Measurements from ENCODE around the gene SEPHS1. TPM values are rescaled to one million over a fixed set of nuclear protein-coding genes. Genes with fewer than 3 reads are reported as not detected.
A peak's percentile ranks its signal among the peaks of the same experiment; 100 is the strongest.
"Not testable (repeated sequence)": the region's sequence is repeated elsewhere in the genome, so short reads cannot be mapped to it uniquely, and the experiment has no call there.

SEPHS1 gene
- total RNA-seq, 1 donor from 2014 or later: 57.0 TPM

DNA sequence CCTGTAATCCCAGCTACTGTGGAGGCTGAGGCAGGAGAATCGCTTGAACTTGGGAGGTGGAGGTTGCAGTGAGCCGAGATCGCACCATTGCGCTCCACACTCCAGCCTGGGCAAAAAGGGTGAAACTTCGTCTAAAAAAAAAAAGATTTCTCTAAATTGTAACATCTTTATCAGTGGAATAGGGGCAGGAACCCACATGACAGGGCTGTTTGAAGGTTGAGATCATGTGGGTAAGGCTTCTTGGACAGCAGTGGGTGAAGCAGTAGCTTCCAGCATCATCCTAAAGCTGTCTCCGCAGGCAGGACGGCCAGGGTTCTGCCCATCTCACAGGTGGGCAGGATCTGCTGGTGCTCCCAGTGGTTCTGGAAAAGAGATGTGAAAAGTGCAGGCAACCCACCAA lies 37.9 kb upstream of the SEPHS1 start:
- Mint-ChIP-seq H3K36me3 (ENCODE audit: low read depth, unreplicated experiment) (no peaks in the 10 kb centered on the region), H3K4me3 (ENCODE audit: unreplicated experiment) (no peak overlapping the region)
- no peak overlapping the region for H3K27ac ChIP-seq (ENCODE audit: low read depth, low read length)

DNA sequence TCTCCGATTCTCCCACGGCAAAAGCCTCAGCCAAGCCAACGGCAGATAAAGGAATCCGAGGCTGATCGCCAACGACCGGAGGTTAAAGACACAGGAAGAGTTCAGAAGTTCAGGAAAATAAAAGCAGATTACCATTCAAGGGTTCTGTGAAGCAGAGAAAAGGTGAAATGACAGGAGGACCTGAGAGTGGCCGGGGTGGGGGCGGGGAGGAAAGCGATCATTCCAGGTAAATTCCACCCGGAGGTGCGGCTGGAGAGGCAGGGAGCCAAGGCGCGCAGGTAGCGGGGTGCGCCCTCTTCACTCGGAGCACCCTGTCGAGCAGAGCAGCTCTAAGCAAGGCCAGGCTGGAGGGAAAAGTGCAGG lies 35.3 kb upstream of the SEPHS1 start:
- no peak overlapping the region for H3K27ac Mint-ChIP-seq (ENCODE audit: unreplicated experiment)
- Histone ChIP-seq H4K20me1 (ENCODE audit: insufficient read depth, low read length) (no peaks in the 10 kb centered on the region), H3K36me3 (ENCODE audit: insufficient read depth, low read length) (no peaks in the 10 kb centered on the region), H3K4me2 (ENCODE audit: low read length) (peak overlapping the region; percentile 74), H3K4me3 (ENCODE audit: insufficient read depth, low read depth, low read length) (no peak overlapping the region), H3K79me2 (ENCODE audit: insufficient read depth, low read length) (no peaks in the 10 kb centered on the region), H2AFZ (ENCODE audit: low read depth, low read length) (peak overlapping the region; percentile 16), H3K27ac (ENCODE audit: low read depth, low read length) (no peak overlapping the region), H3K9me3 (ENCODE audit: insufficient read depth, low read depth, low read length) (no peaks in the 10 kb centered on the region), H3K27me3 (ENCODE audit: insufficient read depth, low read length) (peaks cover 23% of the 10 kb centered on the region), H3K4me1 (ENCODE audit: insufficient read depth, low read length) (peaks cover 5% of the 10 kb centered on the region), H3K9ac (ENCODE audit: low read length) (no peak overlapping the region)
- peaks cover 18% of the 10 kb centered on the region for H3K27me3 Mint-ChIP-seq (ENCODE audit: low read depth, unreplicated experiment)
- H3K4me3 Mint-ChIP-seq (ENCODE audit: unreplicated experiment): no peak overlapping the region
- DNase-seq (ENCODE audit: low read depth) (no peak), FAIRE-seq (no peak)
- H3K36me3 Mint-ChIP-seq (ENCODE audit: low read depth, unreplicated experiment): no peaks in the 10 kb centered on the region
- peaks cover 5% of the 10 kb centered on the region for H3K4me1 Mint-ChIP-seq (ENCODE audit: low read depth, unreplicated experiment)
- H3K9me3 Mint-ChIP-seq (ENCODE audit: unreplicated experiment): peaks cover 2% of the 10 kb centered on the region
- TF ChIP-seq, protein P1, sequence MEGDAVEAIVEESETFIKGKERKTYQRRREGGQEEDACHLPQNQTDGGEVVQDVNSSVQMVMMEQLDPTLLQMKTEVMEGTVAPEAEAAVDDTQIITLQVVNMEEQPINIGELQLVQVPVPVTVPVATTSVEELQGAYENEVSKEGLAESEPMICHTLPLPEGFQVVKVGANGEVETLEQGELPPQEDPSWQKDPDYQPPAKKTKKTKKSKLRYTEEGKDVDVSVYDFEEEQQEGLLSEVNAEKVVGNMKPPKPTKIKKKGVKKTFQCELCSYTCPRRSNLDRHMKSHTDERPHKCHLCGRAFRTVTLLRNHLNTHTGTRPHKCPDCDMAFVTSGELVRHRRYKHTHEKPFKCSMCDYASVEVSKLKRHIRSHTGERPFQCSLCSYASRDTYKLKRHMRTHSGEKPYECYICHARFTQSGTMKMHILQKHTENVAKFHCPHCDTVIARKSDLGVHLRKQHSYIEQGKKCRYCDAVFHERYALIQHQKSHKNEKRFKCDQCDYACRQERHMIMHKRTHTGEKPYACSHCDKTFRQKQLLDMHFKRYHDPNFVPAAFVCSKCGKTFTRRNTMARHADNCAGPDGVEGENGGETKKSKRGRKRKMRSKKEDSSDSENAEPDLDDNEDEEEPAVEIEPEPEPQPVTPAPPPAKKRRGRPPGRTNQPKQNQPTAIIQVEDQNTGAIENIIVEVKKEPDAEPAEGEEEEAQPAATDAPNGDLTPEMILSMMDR (IDR thresholded peaks at IDR 0.05; ENCODE audit: insufficient read depth, low read depth, low read length): no peak
- no peak for TF ChIP-seq EZH2 (IDR thresholded peaks at IDR 0.05; ENCODE audit: insufficient read depth, low read length)

More for the DNA sequence above, 37.9 kb upstream of the SEPHS1 start:
- Histone ChIP-seq H3K9me3 (ENCODE audit: insufficient read depth, low read depth, low read length) (no peaks in the 10 kb centered on the region), H3K4me3 (ENCODE audit: insufficient read depth, low read depth, low read length) (no peak overlapping the region), H3K79me2 (ENCODE audit: insufficient read depth, low read length) (no peaks in the 10 kb centered on the region), H3K36me3 (ENCODE audit: insufficient read depth, low read length) (no peaks in the 10 kb centered on the region), H3K4me1 (ENCODE audit: insufficient read depth, low read length) (peaks cover 5% of the 10 kb centered on the region), H3K27me3 (ENCODE audit: insufficient read depth, low read length) (peaks cover 27% of the 10 kb centered on the region), H3K4me2 (ENCODE audit: low read length) (peak overlapping the region; percentile 55), H3K9ac (ENCODE audit: low read length) (no peak overlapping the region), H2AFZ (ENCODE audit: low read depth, low read length) (no peak overlapping the region), H4K20me1 (ENCODE audit: insufficient read depth, low read length) (no peaks in the 10 kb centered on the region)
- H3K4me1 Mint-ChIP-seq (ENCODE audit: low read depth, unreplicated experiment): peaks cover 5% of the 10 kb centered on the region
- FAIRE-seq (no peak), DNase-seq (ENCODE audit: low read depth) (no peak)
- no peak overlapping the region for H3K27ac Mint-ChIP-seq (ENCODE audit: unreplicated experiment)
- peaks cover 22% of the 10 kb centered on the region for H3K27me3 Mint-ChIP-seq (ENCODE audit: low read depth, unreplicated experiment)
- no peak for TF ChIP-seq EZH2 (IDR thresholded peaks at IDR 0.05; ENCODE audit: insufficient read depth, low read length)
- TF ChIP-seq, protein P1 (IDR thresholded peaks at IDR 0.05; ENCODE audit: insufficient read depth, low read depth, low read length): no peak
- peaks cover 2% of the 10 kb centered on the region for H3K9me3 Mint-ChIP-seq (ENCODE audit: unreplicated experiment)

DNA sequence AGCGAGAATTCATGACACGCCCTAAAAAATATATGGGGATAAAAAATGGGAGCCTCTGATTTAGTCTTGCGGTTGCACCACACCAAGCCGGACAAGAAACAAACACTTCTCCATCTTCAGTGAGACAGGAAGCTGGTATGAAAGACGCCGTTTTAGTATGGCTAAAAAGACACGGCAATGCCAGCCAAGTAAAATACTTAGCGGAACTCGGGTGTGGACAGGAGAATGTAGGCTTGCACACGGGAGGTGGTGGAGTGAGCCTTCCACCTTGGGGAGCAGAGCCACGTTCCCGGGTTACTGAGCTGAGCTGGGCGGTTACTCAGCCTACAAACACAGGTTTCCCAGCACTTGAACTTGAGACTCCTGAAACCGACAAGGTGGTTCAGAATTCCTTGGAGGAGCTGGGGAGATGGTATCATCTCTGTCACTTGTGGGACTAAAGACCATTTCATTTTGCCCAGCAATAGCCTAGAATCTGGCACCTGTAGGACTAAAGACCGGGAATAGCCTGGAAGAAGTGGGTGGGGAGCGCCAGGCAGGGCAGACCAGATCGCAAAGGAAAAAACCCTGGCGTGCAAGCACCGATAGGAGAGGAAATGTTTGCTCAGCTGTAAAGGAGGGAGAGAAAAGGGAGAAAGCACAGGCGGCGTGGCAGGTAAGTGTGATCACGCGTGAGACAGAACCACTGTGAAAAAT lies 34.8 kb upstream of the SEPHS1 start:
- no peak for FAIRE-seq
- H2AFZ ChIP-seq (ENCODE audit: low read depth, low read length): peak overlapping the region; percentile 16
- H3K9ac ChIP-seq (ENCODE audit: low read length): no peak overlapping the region

DNA sequence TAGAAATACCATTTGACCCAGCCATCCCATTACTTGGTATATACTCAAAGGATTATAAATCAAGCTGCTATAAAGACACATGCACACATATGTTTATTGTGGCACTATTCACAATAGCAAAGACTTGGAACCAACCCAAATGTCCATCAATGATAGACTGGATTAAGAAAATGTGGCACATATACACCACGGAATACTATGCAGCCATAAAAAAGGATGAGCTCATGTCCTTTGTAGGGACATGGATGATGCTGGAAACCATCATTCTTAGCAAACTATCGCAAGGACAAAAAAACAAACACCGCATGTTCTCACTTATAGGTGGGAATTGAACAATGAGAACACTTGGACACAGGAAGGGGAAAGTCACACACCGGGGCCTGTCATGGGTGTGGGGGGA lies 31.0 kb upstream of the SEPHS1 start:
- H3K9me3 ChIP-seq (ENCODE audit: insufficient read depth, low read depth, low read length); H3K36me3 Mint-ChIP-seq (ENCODE audit: low read depth, unreplicated experiment); H3K27ac Mint-ChIP-seq (ENCODE audit: unreplicated experiment); H3K4me3 ChIP-seq (ENCODE audit: insufficient read depth, low read depth, low read length); H3K9me3 Mint-ChIP-seq (ENCODE audit: unreplicated experiment); FAIRE-seq; DNase-seq (ENCODE audit: low read depth); H3K4me2 ChIP-seq (ENCODE audit: low read length); H4K20me1 ChIP-seq (ENCODE audit: insufficient read depth, low read length); H3K4me1 Mint-ChIP-seq (ENCODE audit: low read depth, unreplicated experiment); H2AFZ ChIP-seq (ENCODE audit: low read depth, low read length); H3K27ac ChIP-seq (ENCODE audit: low read depth, low read length); H3K79me2 ChIP-seq (ENCODE audit: insufficient read depth, low read length); H3K36me3 ChIP-seq (ENCODE audit: insufficient read depth, low read length); H3K4me1 ChIP-seq (ENCODE audit: insufficient read depth, low read length); H3K9ac ChIP-seq (ENCODE audit: low read length); H3K4me3 Mint-ChIP-seq (ENCODE audit: unreplicated experiment): not testable (repeated sequence)
- H3K27me3 ChIP-seq (ENCODE audit: insufficient read depth, low read length): peaks cover 18% of the 10 kb centered on the region
- peaks cover 18% of the 10 kb centered on the region for H3K27me3 Mint-ChIP-seq (ENCODE audit: low read depth, unreplicated experiment)

More for the DNA sequence above, 34.8 kb upstream of the SEPHS1 start:
- no peak overlapping the region for H3K4me3 Mint-ChIP-seq (ENCODE audit: unreplicated experiment)
- TF ChIP-seq, protein P1 (IDR thresholded peaks at IDR 0.05; ENCODE audit: insufficient read depth, low read depth, low read length): no peak
- no peak for TF ChIP-seq EZH2 (IDR thresholded peaks at IDR 0.05; ENCODE audit: insufficient read depth, low read length)
- H3K79me2 ChIP-seq (ENCODE audit: insufficient read depth, low read length): no peaks in the 10 kb centered on the region
- peaks cover 2% of the 10 kb centered on the region for H3K9me3 Mint-ChIP-seq (ENCODE audit: unreplicated experiment)
- H3K36me3 Mint-ChIP-seq (ENCODE audit: low read depth, unreplicated experiment): no peaks in the 10 kb centered on the region
- H3K27me3 Mint-ChIP-seq (ENCODE audit: low read depth, unreplicated experiment): peaks cover 18% of the 10 kb centered on the region
- H3K27ac ChIP-seq (ENCODE audit: low read depth, low read length): no peak overlapping the region
- H3K9me3 ChIP-seq (ENCODE audit: insufficient read depth, low read depth, low read length): no peaks in the 10 kb centered on the region
- H3K4me2 ChIP-seq (ENCODE audit: low read length): peak overlapping the region; percentile 74
- H3K4me1 Mint-ChIP-seq (ENCODE audit: low read depth, unreplicated experiment): peaks cover 5% of the 10 kb centered on the region
- H3K36me3 ChIP-seq (ENCODE audit: insufficient read depth, low read length): no peaks in the 10 kb centered on the region
- peaks cover 23% of the 10 kb centered on the region for H3K27me3 ChIP-seq (ENCODE audit: insufficient read depth, low read length)
- H3K27ac Mint-ChIP-seq (ENCODE audit: unreplicated experiment): no peak overlapping the region
- no peak for DNase-seq (ENCODE audit: low read depth)
- peaks cover 5% of the 10 kb centered on the region for H3K4me1 ChIP-seq (ENCODE audit: insufficient read depth, low read length)
- no peaks in the 10 kb centered on the region for H4K20me1 ChIP-seq (ENCODE audit: insufficient read depth, low read length)
- H3K4me3 ChIP-seq (ENCODE audit: insufficient read depth, low read depth, low read length): no peak overlapping the region

Measured in astrocyte (in vitro differentiated cells and primary cell).